ENCODE measurements around the gene SMCHD1.
"Not testable (repeated sequence)": the region's sequence is repeated elsewhere in the genome, so short reads cannot be mapped to it uniquely, and the experiment has no call there.

The SMCHD1 gene

DNA sequence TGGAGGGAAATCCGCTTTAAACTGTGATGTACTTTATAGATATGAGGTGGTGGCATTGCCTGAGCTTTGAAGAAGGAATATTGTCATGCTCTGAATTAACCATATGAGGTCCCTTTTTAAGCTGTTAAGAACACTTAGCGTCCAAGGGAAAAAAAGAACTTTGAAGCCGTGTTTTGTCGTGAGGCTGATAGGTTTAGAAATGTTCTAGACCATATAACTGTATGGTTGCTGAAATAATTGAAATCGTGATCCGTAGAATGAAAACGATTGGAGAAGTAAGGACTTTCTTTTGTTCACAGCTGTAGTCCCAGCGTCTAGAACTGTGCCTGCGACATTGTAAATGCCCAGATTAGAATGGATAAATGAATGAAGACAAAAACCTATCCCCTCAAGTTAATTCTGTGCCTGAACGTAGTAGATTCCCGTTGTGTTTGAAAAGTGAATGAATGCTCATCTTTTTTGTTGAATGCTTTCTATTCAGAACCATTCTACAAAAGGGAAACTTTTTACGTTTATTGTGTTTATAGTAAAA, 1.5 kb downstream of the SMCHD1 start:
- DNase-seq (ENCODE audit: low read depth in 2 of 2, low spot score in 1 of 2): no peak

DNA sequence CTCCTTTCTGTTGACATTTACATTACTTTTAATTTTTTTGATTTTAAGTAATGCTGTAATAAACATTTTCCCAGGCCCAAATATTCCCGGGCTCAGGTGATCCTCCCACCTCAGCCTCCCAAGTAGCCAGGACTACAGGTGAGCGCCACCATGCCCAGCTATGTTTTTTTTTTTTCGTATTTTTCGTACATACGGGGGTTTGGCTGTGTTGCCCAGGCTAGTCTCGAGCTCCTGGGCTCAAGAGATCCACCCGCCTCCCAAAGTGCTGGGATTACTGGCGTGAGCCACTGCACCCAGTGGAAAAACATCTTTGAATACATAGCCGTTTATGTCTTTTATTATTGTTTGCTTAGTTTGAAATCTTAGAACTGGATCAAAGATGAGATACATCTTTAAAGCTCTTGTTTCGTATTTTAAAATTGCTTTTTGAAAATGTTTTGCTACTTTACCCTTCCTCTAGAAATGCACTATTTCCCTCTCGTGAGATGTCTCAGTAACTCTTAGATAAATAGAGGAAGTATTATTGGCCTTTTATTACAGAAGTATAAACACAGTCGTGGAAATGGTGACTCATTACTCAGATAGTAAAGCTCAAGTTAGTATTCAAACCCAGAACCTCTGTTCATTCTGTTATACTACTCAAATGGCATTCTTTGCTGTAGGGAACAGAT, 2.4 kb downstream of the SMCHD1 start:
- DNase-seq (ENCODE audit: low read depth in 2 of 2, low spot score in 1 of 2): no peak

DNA sequence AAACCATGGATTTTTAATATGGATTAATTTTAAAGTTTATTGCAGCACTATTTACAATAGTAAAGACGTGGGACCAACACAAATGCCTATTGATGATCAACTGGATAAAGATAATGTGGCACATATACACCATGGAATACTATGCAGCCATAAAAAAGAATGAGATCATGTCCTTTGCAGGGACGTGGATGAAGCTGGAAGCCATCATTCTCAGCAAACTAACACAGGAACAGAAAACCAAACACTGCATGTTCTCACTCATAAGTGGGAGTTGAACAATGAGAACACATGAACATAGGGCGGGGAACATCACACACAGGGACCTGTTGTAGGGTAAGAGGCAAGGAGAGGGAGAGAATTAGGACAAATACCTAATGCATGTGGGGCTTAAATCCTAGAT, 5.3 kb downstream of the SMCHD1 start:
- not testable (repeated sequence) for DNase-seq (ENCODE audit: low read depth in 2 of 2, low spot score in 1 of 2)

DNA sequence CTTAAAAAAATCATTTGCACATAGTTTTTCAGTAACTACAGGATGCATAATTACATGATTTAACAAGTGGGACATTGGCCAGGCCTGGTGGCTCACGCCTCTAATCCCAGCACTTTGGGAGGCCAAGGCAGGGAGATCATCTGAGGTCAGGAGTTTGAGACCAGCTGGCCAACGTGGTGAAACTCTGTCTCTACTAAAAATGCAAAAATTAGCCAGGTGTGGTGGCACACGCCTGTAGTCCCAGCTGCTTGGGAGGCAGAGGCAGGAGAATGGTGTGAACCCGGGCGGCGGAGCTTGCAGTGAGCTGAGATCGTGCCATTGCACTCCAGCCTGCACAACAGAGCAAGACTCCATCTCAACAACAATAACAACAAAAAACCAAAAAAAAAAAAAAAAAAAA, 6.8 kb downstream of the SMCHD1 start:
- DNase-seq (ENCODE audit: low read depth in 2 of 2, low spot score in 1 of 2): not testable (repeated sequence)

DNA sequence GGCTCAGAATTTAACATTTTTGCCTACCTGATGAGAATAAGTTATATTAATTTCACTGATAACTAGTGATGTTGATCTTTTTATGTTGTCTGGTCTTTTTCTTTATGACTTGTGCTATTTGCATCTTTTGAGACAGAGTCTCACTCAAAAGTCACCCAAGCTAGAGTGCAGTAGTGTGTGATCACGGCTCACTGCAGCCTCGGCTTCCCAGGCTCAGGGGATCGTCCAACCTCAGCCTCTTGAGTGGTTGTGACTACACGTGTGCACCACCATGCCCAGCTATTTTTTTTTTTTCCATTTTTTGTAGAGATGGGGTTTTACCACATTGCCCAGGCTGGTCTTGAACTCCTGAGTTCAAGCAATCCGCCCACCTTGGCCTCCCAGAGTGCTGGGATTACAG, 7.5 kb downstream of the SMCHD1 start:
- DNase-seq (ENCODE audit: low read depth in 2 of 2, low spot score in 1 of 2): no peak

DNA sequence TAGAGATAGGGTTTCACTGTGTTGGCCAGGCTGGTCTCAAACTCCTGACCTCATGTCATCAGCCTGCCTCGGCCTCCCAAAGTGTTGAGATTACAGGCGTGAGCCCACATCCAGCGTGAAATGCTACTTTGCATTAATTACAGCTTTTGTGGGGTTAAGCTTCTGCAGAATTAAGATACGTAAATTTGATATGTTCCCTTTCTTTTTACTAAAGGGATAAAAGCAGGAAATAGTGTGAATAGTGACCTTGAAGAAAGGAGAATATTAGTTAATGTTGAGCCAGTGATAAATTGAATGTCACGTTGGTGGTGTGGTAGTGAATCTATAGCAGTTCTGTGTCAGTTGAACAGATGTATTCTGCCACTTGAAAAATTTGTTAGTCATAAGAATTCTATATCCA, 16.9 kb downstream of the SMCHD1 start:
- DNase-seq (ENCODE audit: low read depth in 2 of 2, low spot score in 1 of 2): no peak

DNA sequence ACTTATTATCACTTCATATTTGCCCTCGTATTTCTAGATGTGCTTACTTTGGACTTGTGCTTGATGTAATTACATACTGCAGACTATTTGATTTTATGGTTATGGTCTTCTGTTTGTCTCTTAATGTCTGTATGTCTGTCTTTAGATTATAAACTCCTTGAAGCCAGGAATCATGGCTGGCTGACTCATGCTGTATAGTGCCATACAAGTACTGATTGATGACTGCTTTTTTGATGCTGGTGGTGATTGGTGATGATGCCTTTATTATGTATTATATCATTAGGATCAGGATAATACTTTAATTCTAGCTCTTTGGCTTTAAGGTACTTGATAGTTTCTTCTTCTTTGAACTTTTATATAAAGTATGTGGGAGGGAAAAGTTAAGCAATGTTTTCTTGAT, 17.3 kb downstream of the SMCHD1 start:
- no peak for DNase-seq (ENCODE audit: low read depth in 2 of 2, low spot score in 1 of 2)

DNA sequence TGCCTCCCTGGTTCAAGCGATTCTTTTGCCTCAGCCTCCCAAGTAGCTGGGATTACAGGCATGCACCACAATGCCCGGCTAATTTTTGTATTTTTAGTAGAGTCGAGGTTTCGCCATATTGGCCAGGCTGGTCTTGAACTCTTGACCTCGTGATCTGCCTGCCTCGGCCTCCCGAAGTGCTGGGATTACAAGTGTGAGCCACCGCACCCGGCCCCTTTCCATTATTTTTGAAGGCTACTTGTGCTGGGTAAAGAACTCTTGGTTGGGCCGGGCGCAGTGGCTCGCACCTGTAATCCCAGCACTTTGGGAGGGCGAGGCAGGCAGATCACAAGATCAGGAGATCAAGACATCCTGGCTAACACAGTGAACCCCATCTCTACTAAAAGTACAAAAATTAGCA, 23.4 kb downstream of the SMCHD1 start:
- not testable (repeated sequence) for DNase-seq (ENCODE audit: low read depth in 2 of 2, low spot score in 1 of 2)

DNA sequence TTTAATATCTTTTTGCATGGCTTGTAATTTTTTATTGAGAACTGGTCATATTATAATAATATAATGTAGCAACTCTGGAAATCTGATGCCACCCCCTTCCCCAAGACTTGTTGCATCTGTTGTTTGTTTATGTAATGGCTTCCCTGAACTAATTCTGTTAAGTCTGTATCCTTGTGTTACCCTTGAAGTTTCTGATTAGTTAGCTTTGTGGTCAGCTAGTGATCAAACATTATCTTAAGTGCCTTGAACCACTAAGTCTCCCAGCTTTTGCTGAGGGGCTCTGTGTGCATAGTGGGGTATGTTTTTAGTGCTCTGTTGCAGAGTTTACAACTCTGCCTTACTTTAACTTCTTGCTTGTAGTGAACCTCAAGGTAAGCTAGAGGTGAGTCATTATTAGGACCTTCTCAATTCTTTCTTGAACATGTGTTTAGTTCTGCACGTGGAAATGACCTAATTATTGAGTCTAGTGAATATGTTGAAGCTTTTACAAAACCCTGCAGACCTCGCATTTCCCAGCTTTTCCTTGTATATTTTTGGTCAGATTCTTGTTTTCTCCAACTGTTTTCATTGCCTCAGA, 24.8 kb downstream of the SMCHD1 start:
- no peak for DNase-seq (ENCODE audit: low read depth in 2 of 2, low spot score in 1 of 2)

DNA sequence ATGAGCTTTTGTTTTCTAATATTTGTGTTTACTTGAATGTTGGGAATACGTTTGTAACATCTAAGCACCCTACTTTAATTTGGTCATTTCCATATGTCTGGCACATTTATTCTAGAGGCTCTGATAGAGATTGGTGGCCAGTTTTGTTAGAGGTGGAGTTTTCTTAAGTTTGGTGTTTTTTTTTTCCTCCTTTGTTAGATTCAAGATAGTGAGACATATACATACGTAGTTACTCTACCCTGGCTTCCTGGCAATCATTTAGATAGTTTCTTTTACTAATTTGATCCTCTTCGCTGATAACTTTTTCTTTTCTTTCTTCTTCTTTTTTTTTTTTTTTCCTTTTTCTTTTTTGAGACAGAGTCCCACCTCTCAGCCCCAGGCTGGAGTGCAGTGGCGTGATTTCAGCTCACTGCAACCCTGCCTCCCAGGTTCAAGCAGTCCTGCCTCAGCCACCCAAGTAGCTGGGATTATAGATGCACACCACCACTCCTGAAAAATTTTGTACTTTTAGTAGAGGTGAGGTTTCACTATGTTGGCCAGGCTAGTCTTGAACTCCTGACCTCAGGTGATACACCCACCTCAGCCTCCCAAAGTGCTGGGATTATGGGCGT, 26.6 kb downstream of the SMCHD1 start:
- DNase-seq (ENCODE audit: low read depth in 2 of 2, low spot score in 1 of 2): no peak

DNA sequence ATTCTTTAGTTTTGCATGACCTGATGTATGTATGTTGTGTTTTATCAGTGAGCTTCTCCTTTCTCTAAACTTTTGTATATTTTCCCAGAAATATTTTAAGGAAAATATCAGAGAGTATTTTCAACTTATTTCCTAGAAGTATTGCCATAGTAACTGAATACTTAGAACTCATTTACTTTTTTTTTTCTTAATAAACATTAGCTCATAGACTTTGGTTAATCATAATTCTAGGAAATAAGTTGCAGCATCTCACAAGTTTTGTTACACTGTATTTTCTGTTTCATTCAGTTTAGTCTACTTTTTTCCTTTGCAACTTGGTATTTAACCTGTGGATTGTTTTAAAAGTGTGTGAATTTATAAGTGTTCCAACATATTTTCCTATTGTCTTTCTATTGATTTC, 27.5 kb downstream of the SMCHD1 start:
- no peak for DNase-seq (ENCODE audit: low read depth in 2 of 2, low spot score in 1 of 2)

DNA sequence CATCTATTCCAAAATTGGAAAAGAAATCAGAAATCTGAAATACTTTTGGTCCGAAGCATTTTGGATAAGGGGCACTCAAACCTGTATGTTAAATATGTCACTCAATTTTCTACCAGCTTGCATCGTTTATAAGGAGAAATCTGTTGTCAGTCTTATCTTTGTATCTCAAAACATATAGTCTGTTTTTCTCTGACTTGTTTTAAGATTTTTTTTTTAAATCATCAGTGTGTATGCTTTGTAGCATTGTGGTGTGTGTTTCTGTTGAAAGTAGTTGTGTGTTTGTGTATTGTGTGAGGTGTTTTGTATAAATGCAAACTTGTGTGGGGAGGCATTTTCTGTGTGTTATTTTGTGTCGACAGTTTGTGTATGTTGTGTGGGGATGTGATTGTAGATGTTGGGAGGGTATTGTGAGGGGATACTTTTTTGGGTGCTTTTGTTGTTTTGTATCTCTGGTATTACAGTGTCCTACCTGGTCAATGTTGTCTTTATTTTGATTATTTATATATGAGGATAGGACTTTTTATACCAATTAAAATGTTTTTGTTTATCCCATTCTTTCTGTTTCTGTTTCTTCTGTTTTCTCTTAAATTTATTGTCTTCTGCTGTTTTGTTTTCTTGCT, 30.9 kb downstream of the SMCHD1 start:
- no peak for DNase-seq (ENCODE audit: low read depth in 2 of 2, low spot score in 1 of 2)

DNA sequence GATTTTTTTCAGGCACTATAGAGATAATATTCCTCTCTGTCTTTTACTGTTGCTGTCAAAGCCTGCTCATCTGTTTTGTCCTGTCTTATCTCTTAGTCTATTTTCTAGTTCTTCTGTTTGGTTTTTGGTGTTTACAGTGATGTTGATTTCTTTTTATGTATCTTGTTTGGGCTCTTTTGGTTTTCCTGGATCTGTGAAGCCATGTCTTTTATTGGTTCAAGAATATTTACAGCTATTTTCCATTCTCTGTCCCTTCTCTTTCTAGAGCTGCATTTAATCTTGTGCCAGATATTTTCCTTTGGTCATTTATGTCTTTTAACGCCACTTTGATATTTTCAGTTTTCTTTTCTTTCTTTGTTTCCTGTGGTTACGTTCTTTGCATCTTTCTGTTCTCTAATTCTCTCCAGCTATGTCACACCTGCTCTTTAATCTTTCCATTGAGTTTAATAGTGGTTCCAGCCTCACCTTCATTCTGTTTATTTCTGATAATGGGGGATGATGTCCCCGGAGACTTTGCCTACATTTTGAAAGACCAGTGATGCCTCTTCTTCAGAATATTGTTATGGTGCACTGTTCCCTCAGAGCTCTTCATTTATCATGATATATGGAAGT, 32.0 kb downstream of the SMCHD1 start:
- DNase-seq (ENCODE audit: low read depth in 2 of 2, low spot score in 1 of 2): no peak

DNA sequence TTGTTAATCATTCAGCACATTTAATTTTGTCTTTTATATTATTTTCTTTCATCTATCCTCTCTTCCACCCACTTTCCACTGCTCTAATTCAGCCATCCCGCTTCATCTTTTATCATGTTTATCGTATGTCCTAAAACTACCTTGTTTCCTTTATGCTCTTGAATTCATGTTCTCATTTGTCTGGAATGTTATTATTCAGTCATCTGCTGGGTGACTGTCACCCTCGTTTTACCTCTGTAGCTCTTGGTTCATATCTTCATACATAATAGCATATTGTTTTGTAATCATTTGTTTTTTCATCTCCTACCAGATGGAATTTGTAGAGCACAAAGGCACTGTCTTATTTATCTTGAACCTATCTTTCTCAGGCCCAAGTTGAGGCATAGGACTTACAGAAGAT, 37.0 kb downstream of the SMCHD1 start:
- DNase-seq (ENCODE audit: low read depth in 2 of 2, low spot score in 1 of 2): no peak

DNA sequence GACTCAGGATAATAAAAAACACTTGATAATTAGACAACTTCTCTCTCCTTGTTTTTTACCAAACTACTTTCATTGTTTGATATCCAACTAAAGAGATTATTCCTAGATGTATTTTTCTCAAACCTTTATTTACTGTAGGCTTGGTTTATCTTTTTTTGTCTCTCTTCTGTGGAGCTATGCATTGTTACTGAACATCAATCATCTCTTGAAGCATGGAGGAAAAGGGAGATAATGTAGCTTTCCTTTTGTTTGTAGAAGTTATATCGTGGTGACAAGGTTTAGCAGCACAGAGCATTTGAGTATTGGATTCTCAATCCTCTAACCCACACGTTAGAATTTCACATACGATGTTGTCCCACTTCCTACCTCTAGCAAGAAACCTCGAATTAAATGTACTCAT, 41.7 kb downstream of the SMCHD1 start:
- DNase-seq (ENCODE audit: low read depth in 2 of 2, low spot score in 1 of 2): no peak

DNA sequence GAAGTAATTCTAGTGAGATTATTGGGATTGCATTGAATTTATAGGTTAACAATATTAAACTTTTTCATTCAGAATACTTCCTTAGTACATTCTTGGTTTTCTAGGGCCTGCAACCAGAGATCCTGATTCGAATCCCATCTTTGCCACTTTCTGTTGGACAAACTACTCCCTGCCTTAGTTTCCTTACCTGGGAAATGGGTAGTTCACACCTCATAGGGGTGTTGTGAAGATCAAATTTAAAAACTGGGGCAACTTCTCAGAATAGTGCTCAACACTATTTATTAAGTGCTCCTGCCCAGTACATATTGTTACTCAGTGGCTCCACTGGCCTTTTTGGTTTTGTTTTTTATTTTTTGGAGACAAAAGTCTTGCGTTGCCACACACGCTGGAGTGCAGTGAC, 43.5 kb downstream of the SMCHD1 start:
- no peak for DNase-seq (ENCODE audit: low read depth in 2 of 2, low spot score in 1 of 2)

DNA sequence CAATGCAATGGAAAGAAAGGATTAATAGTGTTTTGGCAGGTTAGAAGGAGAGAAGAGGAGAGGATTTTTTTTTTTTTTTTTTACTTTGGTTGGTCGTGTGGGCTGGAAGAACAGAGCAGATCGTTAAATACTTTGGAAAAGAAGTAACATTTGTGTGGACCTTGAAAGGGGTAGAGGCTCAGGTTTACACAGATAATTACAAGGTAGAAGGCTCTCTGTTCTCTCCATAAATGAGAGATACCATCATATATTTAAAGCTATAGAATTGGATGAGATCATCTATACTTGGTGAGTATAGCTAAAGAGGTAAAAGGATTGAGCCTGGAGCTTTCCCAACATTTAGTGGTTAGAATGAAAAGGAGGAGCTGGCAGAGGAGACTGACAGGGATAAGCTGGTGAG, 49.0 kb downstream of the SMCHD1 start:
- no peak for DNase-seq (ENCODE audit: low read depth in 2 of 2, low spot score in 1 of 2)

DNA sequence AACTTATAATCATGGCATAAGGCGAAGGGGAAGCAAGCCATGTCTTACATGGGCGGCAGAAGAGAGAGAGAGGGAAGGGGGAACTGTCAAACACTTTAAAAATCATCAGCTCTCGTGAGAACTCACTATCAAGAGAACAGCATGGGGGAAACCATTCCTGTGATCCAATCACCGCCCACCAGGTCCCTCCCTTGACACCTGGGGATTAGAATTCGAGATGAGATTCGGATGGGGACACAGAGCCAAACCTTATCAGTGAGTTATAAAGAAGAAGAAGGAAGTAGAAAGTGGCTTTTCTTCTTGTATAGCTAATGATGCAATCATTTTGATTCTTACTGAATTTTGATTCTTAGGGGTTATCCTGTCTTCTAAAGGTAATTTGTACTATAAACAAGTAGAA, 51.4 kb downstream of the SMCHD1 start:
- no peak for DNase-seq (ENCODE audit: low read depth in 2 of 2, low spot score in 1 of 2)

DNA sequence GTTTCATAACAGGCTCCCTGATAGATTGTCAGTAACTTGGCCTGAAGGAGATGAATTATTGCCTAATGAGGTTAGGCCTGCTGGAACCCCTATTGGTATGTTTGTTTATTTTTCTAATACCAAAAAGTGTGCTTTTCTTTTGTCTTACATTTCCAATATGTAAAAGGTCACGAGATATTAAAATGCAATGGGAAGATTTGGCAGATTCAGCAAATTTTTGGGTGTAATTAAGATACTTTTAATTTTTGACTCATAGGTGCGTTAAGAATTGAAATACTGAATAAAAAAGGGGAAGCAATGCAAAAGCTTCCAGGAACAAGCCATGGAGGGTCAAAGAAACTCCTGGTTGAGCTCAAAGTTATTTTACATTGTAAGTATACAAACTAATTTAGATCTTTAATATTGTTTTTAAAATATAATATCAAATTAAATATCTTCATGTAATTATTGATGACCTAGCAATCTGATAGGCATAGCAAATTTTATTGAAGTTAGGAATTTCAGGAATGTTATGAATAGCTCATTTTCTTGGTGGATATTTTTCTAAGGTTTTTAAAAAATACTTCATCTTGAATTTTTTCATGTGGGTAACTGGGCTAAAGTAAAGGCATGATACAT, 52.1 kb downstream of the SMCHD1 start:
- DNase-seq (ENCODE audit: low read depth in 2 of 2, low spot score in 1 of 2): no peak

DNA sequence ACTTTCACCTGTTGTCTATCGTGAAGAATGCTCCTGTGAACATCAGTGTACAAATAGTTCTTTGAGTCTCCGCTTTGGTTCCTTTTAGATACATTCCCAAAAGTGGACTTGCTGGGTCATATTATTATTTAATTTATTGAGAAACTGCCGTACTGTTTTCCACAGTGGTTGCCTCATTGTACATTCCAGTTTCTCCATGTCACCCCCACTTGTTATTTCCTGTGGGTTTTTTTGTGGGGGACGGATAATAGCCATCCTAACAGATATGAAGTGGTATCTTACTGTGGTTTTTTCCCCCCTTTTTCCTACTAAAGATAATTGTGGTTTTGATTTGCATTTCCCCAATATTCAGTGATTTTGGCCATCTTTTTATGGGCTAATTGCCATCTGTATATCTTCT, 53.8 kb downstream of the SMCHD1 start:
- DNase-seq (ENCODE audit: low read depth in 2 of 2, low spot score in 1 of 2): no peak

DNA sequence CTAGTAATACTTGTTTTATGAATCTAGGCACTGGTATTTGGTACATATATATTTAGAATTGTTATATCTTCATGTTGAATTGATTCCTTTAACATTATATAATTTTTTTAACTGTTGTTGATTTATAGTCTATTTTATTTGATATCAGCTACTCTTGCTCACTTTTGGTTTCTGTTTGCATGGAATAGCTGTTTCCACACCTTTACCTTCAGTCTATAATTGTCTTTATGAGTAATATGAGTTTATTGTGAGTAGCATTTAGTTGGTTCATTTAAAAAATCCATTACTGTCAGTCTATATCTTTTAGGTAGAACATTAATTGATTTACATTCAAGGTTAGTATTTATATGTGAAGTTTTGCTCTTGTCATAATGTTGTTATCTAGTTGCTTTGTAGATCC, 58.6 kb downstream of the SMCHD1 start:
- DNase-seq (ENCODE audit: low read depth in 2 of 2, low spot score in 1 of 2): no peak
